ENCODE results near the gene XYLT1. TPM values are rescaled to one million over a fixed set of nuclear protein-coding genes. Genes with fewer than 3 reads are reported as not detected.

Gene XYLT1, protein sequence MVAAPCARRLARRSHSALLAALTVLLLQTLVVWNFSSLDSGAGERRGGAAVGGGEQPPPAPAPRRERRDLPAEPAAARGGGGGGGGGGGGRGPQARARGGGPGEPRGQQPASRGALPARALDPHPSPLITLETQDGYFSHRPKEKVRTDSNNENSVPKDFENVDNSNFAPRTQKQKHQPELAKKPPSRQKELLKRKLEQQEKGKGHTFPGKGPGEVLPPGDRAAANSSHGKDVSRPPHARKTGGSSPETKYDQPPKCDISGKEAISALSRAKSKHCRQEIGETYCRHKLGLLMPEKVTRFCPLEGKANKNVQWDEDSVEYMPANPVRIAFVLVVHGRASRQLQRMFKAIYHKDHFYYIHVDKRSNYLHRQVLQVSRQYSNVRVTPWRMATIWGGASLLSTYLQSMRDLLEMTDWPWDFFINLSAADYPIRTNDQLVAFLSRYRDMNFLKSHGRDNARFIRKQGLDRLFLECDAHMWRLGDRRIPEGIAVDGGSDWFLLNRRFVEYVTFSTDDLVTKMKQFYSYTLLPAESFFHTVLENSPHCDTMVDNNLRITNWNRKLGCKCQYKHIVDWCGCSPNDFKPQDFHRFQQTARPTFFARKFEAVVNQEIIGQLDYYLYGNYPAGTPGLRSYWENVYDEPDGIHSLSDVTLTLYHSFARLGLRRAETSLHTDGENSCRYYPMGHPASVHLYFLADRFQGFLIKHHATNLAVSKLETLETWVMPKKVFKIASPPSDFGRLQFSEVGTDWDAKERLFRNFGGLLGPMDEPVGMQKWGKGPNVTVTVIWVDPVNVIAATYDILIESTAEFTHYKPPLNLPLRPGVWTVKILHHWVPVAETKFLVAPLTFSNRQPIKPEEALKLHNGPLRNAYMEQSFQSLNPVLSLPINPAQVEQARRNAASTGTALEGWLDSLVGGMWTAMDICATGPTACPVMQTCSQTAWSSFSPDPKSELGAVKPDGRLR
- total RNA-seq: 17.6 to 20.4 TPM (median 18.7 TPM) in 3 replicates
- long read RNA-seq, full-length matches to known transcripts: 1 of 6 reads
- long read RNA-seq, partial matches to known transcripts: 1 of 6 reads
- long read RNA-seq, other reads (novel, unspliced or antisense): 4 of 6 reads

DNA sequence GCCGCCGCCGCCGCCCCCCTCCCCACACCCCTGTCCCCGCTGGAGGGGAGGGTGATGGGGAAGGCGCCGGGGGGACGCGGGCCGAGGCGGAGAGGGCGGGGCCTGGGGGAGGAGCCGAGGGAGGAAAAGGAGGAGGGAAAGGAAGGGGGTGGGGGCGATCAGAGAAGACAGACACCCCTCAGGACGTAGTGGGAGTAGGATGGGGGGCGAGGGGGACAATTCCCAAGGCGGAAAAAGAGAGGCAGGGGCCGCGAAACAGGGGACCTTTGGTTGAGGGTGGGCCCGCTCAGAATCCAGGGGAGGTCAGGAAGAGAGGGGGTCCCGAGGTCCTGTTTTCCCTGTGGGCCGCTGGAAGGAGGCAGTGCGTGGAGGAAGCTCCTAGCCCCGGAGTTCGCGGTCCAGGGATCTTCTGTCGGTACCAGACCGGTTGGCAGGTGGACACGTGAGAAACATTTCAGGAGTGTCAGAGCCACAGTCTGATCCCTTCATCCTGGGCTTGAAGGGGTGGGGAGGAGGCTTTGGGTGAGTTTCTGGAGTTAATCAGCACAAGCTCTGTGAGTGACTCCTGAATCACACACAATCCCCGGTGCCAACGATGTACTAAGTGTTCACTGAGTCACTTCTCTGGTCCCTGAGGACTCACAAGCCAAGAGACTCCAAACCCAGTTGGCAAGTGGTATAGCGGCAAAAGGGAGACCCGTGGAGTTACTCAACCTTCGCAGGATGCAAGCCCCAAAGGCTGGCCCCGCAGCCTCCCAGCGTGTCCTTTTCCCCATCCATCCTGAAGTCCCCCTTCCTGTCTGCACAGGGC lies at the start of gene XYLT1:
TSS of gene XYLT1 (minus strand) at position 53 of the 811 bp plus-strand sequence. CDS start 164 bp downstream, outside the sequence.
- no peak for DNase-seq (ENCODE audit: low spot score)
- Mint-ChIP-seq H3K9me3 (ENCODE audit: low read depth) (no peaks in the 10 kb centered on the region), H3K27me3 (ENCODE audit: low read depth) (peaks cover 18% of the 10 kb centered on the region), H3K4me3 (ENCODE audit: unreplicated experiment) (peak within 1 kb of the TSS; percentile 84), H3K27ac (ENCODE audit: unreplicated experiment) (peak within 1 kb of the TSS; percentile 90), H3K4me1 (ENCODE audit: low read depth) (peaks cover 51% of the 10 kb centered on the region), H3K36me3 (ENCODE audit: low read depth) (no peaks in the 10 kb centered on the region)
- TF ChIP-seq, protein P1, sequence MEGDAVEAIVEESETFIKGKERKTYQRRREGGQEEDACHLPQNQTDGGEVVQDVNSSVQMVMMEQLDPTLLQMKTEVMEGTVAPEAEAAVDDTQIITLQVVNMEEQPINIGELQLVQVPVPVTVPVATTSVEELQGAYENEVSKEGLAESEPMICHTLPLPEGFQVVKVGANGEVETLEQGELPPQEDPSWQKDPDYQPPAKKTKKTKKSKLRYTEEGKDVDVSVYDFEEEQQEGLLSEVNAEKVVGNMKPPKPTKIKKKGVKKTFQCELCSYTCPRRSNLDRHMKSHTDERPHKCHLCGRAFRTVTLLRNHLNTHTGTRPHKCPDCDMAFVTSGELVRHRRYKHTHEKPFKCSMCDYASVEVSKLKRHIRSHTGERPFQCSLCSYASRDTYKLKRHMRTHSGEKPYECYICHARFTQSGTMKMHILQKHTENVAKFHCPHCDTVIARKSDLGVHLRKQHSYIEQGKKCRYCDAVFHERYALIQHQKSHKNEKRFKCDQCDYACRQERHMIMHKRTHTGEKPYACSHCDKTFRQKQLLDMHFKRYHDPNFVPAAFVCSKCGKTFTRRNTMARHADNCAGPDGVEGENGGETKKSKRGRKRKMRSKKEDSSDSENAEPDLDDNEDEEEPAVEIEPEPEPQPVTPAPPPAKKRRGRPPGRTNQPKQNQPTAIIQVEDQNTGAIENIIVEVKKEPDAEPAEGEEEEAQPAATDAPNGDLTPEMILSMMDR (IDR thresholded peaks at IDR 0.05): no peak

DNA sequence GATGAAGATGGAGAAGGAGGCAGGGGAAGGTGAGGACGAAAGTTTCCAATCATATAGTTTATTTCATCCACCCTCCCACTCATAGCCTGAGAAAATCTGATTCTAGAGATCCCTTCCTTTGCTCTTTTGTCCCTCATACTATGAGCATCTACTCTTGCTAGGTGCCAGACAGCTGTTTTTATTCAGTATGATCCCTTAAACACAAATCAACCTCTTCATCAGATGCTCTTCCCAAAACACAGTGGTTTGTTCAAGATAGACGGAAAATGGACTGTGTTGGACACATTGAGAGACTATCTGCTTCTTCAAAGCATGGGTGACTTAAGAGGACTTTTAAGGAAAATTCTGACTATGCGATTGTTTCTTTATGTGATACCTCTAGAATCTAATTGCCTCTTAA lies 49.4 kb upstream of the XYLT1 start:
- H3K9me3 Mint-ChIP-seq (ENCODE audit: low read depth): no peaks in the 10 kb centered on the region
- H3K27ac Mint-ChIP-seq (ENCODE audit: unreplicated experiment): no peak overlapping the region
- H3K36me3 Mint-ChIP-seq (ENCODE audit: low read depth): no peaks in the 10 kb centered on the region
- TF ChIP-seq, protein P1 (IDR thresholded peaks at IDR 0.05): no peak
- DNase-seq (ENCODE audit: low spot score): no peak
- peaks cover 3% of the 10 kb centered on the region for H3K4me1 Mint-ChIP-seq (ENCODE audit: low read depth)
- H3K4me3 Mint-ChIP-seq (ENCODE audit: unreplicated experiment): no peak overlapping the region
- H3K27me3 Mint-ChIP-seq (ENCODE audit: low read depth): peaks cover 9% of the 10 kb centered on the region

DNA sequence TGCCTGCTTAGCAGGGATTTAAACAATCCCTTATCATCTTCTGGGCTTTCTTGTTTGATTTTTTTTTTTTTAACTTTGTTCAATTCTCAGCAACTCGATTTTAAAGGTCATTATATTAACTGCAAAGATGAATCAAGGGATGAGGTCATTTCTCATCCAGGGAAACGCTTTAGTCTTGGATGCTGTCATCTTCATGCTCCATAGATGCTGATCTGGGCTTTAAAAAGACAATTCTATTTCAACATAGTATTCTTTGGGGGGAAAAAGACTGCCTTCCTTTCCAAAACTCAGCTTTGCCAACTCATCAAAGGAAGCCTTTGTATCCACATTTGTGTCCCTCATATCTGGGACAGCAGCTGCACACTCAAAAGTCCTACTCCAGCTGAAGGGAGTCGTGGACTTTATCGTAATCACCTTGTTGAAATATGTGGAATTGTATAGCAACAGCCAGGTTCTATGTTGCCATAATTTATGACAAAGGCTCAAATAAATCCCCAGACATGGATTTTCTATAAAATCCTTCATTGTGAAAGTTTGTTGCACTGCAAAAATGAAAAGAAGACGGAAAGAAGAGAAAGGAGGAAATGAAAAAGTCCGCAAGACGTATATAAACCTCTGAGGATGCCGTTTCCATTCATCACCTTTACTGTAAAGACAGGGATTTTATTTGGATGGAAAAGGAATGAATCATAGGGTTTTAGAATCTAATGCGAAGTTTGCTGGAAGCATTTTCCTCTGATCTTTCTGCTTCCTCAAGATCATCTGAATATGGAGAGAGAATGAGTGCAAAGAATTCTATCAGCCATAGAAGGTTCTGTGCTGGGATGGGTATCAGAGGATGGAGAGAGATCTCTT lies 48.6 kb upstream of the XYLT1 start:
- TF ChIP-seq, protein P1 (IDR thresholded peaks at IDR 0.05): no peak
- Mint-ChIP-seq H3K36me3 (ENCODE audit: low read depth) (no peaks in the 10 kb centered on the region), H3K27me3 (ENCODE audit: low read depth) (peaks cover 9% of the 10 kb centered on the region), H3K27ac (ENCODE audit: unreplicated experiment) (no peak overlapping the region), H3K4me1 (ENCODE audit: low read depth) (peaks cover 3% of the 10 kb centered on the region), H3K9me3 (ENCODE audit: low read depth) (no peaks in the 10 kb centered on the region), H3K4me3 (ENCODE audit: unreplicated experiment) (no peak overlapping the region)
- DNase-seq (ENCODE audit: low spot score): no peak

DNA sequence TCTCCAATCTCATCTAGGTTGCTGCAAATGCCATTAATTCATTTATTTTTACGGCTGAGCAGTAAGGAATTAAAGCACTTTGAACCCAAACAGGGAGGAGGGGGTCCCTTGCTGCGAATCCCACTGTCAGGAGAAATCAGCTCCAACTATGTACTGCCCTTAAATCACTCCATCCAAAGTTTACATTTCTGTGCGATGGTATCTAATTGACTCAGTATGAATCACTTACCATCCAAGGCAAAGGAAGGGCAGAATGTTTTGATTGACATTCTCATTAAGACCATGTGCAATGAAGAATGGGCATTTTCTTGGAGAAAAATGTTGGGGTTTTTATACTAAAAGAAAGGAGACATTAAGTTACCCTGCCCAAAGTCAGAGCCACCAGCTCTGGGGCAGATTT lies 47.7 kb upstream of the XYLT1 start:
- peaks cover 3% of the 10 kb centered on the region for H3K4me1 Mint-ChIP-seq (ENCODE audit: low read depth)
- H3K27me3 Mint-ChIP-seq (ENCODE audit: low read depth): peaks cover 6% of the 10 kb centered on the region
- H3K4me3 Mint-ChIP-seq (ENCODE audit: unreplicated experiment): no peak overlapping the region

More for the DNA sequence above, 47.7 kb upstream of the XYLT1 start:
- Mint-ChIP-seq H3K9me3 (ENCODE audit: low read depth) (no peaks in the 10 kb centered on the region), H3K36me3 (ENCODE audit: low read depth) (no peaks in the 10 kb centered on the region), H3K27ac (ENCODE audit: unreplicated experiment) (no peak overlapping the region)
- TF ChIP-seq, protein P1 (IDR thresholded peaks at IDR 0.05): no peak
- no peak for DNase-seq (ENCODE audit: low spot score)
